GM21723 (cell line): ENCODE measurements around the gene TFF2.

Experiments
- ATAC-seq: cut with Tn5 transposase; IDR thresholded peaks from one replicate; pipeline ENCODE4 v1.9.1; 2021; ENCODE audit warnings: mild to moderate bottlenecking, moderate library complexity; ENCODE audit not compliant: unreplicated experiment

The TFF2 gene

DNA sequence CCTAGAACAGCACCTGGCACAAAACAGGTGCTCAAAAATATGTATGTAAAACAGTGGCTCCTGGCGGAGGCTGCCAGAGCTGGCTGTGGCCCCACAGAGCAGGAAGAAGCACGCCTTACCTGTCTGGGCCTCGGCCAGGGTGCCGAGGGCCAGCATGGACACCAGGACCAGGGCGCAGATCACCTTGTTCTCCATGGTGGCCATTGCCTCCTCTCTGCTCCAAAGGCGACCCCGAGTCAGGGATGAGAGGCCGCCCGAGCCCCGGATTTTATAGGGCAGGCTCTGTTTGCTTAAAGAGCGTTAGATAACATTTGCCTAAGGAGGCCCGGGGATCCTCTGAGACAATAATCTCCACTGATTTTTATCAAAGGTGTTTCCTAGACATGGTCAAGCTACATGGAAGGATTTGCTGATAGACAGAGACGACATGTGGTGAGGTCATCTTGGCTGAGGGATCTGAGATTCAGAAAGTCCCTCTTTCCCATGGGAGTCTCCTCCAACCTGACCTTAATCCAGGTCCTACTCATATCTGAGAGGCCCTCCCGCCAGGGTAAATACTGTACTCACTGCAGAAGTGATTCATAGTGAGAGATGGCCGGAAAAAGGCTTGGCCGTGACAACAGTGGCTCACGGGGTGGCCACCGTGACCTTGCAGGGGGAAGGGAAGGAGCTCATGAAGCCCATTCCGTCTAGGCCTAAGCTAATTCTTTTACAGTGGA is 15.7 kb upstream of the TFF2 start, which contains the start of gene TFF1:
Gene TFF1 (minus strand): TSS at position 244 of the 719 bp plus-strand sequence. CDS start 40 bp downstream, at position 204.
- no peak for ATAC-seq

DNA sequence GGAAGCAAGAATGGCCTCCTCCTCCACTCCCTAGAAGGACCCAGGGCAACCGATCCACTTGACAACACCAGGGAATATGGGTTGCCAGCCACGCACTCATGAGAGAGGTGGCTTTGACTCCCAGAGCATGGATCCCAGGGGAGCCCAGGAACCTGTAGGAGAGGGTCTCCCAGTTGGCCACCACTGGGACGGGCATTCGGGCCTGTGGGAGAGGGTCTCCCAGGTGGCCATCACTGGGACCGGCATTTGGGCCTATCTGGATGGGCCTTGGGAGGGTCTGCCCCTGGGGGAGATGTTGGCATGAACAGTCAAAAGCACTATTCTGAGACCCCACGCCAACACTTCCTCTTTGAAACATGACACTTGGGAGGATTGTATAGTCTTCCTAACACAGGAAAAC is 15.0 kb upstream of the TFF2 start:
- no peak for ATAC-seq

DNA sequence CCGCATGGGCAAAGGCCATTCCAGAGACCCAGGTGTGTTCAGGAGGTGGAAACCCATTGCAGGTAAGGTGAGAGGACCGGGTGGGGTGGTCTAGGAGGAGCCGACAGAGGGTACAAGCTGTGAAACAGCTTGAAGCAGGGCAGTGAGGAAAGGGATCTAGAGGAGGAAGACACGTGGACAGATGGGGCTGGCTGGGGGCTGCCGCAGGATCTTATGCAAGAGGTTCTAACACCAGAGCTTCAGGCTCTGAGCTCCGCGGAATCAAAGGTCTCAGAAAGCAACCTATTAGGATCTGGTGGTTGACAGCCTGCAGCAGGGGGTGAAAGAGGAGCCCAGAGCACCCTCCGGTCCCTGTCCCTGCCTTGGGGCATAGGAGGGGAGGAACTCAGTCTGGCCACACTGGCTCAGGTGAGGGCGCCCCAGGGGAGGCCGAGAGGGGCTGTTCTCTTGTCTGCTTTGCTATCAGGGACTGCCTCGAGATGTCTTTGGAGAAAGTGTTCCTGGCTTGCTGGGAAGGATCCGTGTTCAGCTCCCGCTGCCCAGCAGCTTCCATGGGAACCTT is 13.6 kb upstream of the TFF2 start:
- no peak for ATAC-seq

DNA sequence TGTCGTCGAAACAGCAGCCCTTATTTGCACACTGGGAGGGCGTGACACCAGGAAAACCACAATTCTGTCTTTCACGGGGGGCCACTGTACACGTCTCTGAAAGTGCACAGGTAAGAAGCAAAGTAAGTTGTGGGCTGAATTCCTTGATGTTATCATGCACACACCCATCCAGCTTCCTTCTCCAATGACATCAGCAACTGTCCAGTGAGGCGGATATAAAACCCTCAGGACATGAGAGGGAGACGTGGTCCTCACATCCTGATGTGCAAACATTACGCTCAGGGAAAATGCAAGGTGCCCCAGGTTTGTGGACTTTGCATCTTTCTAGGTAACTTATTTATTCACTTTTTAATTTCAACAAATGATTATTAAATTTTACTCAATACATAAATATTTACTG is 12.5 kb upstream of the TFF2 start:
- no peak for ATAC-seq

DNA sequence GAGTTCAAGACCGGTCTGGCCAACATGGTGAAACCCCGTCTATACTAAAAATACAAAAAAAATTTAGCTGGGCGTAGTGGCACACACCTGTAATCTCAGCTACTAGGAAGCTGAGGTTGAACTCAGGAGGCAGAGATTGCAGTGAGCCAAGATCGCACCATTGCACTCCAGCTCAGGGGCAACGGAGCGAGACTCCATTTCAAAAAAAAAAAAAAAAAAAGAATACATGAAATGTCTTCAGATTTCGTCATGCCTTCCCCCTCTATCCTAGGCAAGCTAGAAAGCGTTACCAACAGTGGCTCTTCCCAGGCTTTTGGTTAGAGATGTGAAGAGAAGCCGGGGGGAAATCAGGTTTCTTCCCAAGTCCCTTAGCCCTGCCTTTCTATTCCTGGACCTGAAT is 11.9 kb upstream of the TFF2 start:
- ATAC-seq = no peak

DNA sequence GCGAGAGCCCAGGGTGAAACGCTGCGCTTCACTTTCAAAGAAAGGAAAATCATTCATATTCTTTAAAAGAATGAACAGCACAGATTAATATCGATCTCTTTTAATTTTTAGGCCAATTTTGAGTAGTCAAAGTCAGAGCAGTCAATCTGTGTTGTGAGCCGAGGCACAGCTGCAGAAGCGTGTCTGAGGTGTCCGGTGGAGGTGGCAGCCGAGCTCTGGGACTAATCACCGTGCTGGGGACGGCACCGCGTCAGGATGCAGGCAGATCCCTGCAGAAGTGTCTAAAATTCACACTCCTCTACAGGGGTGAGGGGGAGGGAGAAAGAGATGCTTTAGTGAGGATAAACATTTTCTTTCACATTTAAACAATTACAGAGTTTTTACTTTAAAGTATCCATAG is 11.4 kb upstream of the TFF2 start:
- ATAC-seq = no peak

DNA sequence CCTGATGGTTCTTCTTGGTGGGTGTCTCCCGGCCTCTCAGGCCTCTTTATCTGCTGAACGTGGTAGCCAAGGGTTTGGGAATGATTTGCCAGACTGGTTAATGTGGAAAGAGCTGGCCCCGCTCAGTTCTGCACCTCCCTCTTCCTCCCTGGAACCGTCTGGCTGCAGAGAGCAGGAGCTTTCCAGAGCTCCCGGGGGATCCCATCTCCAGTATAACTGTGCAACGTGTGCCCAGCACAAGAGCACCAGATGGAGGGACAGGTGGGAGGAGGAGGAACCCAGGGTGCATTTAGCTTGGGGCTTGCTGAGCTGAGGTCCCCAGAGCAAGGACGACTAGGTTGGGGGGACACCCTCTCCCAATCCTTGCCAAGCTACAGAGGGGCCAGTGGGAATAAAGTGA is 10.5 kb upstream of the TFF2 start:
- ATAC-seq = no peak

DNA sequence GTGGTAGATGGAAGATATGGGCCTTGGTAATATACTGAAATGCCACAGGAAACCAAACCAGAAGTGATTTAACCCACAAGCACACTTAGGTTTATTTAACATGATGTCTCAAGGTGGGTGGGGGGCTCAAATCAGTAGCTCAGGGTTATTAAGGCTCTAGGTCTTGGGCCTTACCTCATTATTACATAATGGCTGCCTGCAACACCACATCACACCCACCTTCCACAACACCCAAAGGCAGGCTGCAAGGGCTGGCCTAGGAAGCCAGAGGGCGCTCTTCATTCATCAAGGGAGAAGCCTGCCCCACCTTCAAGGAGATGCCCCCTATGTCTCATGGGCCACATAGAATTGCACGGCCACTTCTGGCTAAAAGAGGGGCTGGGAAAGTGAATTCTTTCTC is 9.5 kb upstream of the TFF2 start:
- ATAC-seq = no peak

DNA sequence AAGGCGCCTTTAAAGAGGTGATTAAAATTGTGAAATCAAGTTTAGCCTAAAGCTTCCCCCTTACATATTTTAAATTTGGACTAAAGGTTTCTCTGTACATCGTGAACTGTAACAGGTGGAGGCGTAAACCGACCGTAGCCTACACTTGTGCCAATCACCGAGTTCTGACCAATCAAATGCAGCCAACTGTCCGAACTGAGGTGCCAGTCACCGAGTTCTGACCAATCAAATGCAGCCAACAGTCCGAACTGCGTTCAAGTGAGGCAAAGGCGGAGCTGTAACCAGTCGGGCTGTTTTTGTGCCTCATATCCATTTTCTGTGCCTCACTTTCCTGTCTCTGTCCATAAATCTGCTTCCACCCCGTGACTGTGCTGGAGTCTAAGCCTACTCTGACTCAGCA is 8.1 kb upstream of the TFF2 start:
- ATAC-seq = no peak

DNA sequence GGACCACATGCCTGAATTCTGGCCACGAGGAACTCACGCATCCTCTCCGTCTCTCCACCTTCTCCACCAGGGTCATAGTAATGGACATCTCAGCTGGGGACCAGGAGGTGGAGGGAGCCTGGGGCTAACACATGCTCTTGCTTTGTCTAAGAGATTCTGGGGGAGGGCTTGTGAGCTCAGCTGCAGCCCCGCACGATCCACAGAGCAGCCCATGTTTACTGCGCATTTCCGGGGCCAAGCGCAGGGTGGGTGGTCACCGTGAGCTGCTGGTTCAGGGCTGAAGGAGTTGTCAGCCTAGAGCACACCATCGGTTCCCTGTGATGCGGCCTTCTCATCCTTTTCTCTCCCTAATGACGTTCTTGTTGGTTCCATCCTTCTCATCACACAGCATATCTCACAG is 7.5 kb upstream of the TFF2 start:
- ATAC-seq = no peak

DNA sequence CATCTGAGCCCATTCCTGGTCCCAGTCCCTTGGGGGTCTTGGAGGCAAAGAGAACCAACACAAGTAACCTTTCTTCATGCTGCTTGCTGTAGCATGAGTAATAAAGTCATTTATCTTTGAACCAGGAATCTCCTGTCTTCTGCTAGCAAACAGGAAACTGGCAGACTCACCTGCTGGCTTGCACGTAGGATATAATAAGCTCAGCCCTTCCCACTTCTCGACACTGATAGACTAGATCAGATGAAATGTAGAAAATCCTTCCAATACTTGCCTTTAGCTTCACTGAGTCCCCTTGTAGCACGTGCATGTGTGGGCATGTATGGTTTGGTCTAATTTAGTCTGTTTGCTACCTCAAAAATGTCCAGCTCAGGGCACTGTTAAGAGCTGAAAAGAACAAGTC is 6.5 kb upstream of the TFF2 start:
- no peak for ATAC-seq

DNA sequence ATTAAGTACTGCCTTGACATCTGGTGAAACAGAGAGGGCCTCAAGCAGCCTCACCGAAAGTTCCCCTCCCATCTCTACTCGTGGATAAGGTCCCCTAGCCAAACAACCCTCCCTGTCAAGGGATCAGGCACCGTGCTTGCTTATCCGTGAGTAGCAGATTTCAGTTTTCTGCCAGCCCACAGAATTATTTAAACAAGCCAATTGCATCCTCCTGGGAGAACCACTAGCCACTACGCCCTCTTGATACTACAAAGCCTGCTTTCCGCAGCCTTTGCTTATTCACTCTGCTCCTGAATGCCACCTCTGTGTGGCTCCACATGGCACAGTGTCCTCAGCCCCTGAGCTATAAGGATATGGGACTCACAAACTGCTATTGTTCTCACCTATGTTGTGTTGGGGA is 5.9 kb upstream of the TFF2 start:
- no peak for ATAC-seq

DNA sequence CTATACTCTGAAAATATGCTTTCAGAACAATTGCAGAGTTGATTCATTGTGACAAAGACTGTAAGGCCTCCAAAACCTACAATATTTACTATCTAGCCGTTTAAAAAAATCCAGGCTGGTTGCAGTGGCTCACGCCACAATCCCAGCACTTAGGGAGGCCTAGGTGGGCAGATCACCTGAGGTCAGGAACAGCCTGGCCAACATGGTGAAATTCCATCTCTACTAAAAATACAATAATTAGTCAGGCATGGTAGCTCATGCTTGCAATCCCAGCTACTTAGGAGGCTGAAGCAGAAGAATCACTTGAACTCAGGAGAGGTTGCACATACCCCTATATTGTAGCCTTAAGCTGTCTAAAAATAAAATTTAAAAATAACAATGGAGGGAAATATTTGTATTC is 5.3 kb upstream of the TFF2 start:
- no peak for ATAC-seq

DNA sequence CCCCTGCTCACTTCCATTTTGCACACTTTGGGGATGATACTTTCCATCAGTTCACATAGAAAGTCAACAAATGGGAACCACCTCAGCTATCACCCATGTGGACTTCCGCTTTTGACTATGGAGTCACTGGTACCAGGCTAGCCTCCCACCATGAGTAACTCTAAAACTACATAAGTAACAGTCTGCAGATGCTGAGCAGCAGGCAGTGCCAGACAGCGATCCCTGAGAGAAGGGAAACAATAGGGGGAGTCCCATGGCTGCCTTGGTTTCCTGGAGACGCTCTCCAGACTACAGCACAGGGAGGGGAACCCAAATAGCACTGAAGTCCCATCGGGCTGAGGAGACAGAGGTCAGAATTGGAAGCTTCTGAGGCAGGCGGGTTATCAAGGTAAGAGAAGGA is 2.8 kb upstream of the TFF2 start:
- no peak for ATAC-seq

DNA sequence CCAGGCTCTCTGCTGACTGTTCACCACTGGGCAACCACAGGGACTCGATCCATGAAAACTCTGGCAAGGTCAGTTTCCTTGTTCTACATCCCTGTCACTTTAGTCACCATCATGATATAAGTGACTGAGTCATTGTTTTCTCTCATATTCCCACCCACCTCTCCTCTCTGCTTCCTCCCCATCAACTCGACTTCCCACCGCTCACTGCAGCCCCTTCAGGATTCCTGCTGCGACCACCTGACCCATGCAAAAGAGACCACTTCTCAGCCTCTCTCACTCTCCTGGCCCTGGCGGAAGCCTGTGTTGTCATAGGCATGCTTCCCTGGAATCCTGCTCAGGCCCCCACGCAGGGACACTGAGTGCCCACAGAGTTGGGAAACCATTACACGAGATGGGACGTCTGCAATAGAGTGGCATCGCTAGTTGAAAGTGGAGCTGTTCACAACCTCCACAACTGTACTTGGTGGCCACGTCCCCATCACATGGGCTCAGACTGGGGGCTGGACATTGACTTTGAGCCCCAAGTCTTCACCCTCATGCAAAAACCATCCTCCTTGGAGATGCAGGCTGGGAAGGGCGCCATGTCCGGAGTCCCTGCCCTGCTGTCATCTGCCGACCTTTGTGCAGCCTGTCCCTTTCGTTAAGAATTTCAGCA is 1.8 kb upstream of the TFF2 start:
- no peak for ATAC-seq

DNA sequence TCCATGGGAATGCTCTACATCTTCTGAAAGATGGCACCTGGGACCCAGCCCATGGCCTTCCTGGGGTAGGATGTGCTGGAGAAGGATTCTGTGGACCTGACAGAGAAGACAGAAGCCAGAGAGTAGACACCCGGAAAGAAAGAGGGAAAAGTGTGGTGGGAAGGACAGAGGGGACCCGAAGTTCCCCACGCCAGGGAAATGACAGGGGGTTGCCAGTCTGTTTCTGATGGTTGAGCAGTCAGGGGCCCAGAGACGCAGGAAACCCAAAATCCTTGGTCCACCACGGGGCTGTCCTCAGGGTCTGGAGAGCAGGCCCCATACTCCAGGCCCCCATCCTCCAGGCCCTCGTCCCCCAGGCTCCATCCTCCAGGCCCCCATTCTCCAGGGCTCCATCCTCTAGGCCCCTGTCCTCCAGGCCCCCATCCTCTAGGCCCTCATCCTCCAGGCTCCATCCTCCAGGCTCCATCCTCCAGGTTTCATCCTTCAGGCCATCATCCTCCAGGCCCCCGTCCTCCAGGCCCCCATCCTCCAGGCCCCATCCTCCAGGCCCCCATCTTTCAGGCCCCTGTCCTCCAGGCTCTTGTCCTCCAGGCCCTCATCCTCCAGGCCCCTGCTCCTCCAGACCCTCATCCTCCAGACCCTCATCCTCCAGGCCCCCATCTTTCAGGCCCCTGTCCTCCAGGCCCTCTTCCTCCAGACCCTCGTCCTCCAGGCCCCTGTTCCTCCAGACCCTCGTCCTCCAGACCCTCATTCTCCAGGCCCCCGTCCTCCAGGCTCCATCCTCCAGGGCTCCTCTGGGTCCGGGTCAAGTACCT is 1.0 kb upstream of the TFF2 start:
- ATAC-seq = no peak

DNA sequence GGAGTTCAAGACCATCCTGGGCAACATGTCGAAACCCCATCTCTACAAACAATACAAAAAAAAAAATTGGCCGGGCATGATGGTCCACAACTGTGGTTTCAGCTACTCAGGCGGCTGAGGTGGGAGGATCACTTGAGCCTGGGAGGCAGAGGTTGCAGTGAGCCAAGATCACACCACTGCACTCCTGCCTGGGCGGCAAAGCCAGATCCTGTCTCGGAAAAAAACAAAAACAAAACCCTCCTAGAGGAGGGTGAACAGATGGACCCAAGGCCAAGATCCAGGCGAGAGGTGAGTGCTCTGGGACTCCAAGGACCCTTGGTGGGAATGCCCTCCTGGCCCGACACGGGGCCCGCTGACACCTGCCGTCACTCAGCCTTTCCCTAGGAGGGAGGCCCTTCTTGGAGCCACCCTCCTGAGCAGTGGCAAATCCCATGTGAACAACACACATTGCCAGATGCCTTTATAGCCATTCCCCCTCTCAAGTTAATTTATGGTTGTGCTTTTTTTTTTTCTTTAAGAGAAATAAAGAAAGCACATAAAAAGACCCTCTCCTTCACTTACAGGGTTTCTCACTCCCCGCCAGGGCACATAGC is 380 bp downstream of the TFF2 start:
- no peak for ATAC-seq

DNA sequence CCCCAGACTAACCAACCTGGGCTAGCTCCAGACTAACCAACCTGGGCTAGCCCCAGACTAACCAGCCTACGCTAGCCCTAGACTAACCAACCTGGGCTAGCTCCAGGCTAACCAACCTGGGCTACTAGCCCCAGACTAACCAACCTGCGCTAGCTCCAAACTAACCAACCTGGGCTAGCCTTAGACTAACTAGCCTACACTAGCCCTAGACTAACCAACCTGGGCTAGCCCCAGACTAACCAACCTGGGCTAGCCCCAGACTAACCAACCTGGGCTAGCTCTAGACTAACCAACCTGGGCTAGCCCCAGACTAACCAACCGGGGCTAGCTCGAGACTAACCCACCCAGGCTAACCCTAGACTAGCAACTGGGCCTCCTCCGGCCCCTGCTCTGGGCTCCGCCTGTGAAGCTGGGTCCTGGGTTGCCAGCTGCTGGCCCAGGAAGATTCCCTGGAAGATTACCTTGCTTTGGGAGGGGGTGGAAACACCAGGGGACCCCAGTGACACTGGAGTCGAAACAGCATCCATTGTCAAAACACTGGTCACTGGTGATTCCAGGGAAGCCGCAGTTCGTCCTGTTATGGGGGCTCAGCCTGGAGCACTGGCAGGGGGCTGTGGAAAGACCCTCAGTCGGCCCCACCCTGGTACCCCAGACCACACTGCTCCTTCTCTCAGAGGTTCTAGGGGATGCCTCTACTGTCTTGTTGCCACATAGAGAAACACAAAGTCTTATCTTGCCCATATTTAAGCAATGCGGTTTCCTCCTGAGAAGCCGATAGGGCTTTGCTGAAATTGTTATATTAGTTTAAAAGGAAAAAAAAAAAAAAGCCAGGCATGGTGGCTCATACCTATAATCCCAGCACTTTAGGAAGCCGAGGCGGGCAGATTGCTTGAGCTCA is 1.1 kb downstream of the TFF2 start:
- no peak for ATAC-seq

DNA sequence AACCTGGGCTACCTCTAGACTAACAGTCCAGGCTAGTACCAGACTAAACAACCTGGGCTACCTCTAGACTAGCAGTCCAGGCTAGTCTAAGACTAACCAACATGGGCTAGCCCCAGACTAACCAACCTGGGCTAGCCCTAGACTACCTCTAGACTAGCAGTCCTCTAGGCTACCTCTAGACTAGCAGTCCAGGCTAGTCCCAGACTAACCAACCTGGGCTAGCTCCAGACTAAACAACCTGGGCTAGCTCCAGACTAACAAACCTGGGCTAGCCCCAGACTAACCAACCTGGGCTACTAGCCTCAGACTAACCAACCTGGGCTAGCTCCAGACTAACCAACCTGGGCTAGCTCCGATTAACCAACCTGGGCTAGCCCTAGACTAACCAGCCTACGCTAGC is 2.0 kb downstream of the TFF2 start:
- no peak for ATAC-seq

DNA sequence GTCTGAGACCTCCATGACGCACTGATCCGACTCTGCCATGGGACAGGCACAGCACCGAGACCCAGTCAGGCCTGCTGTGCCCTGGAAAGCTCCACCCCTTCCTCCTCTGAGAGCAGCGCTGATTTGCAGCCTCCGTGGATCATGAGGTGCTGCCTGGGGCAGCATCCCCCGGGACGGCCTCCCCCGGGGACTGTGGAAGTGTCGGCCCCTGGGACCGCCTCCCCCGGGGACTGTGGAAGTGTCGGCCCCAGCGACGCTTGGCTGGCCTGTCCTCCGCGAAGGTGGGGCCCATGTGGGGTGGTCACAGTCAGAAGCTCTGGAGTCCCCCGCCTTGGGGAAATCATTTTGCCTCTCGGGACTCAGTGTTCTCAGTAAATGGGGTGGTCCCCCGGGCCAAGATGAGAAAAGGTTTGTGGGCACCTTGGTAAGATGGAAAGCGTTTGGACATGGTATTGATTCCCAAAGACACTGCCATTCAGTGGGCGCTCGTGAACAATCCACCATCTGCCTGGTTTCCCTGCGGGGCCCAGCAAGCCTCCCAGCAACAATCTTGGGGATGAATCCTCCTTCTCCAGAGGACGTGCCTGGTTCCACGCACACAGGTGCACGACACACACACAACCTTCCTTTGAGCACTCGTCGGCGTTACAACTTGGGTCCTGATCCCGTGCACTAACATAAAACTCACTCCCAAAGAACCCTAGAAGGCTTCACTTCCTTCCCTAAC is 3.0 kb downstream of the TFF2 start:
- ATAC-seq = no peak
